PC-9 (cell line): ENCODE results near the gene SLC8A1.

ENCODE experiments used
- EZH2 ChIP-seq: fragments of 200-600 bp; sonication (generic); IDR thresholded peaks from 2 replicates; pipeline ENCODE4 v1.8.0; 2017; ENCODE audit warnings: antibody characterized with exemption, low read depth
- TF ChIP-seq, protein P1 (sequence below): fragments of 200-600 bp; sonication (generic); conservative IDR thresholded peaks from 2 replicates; pipeline ENCODE4 v1.6.1; 2017; ENCODE audit warnings: mixed run types, antibody characterized with exemption, mild to moderate bottlenecking, moderate library complexity

DNA sequence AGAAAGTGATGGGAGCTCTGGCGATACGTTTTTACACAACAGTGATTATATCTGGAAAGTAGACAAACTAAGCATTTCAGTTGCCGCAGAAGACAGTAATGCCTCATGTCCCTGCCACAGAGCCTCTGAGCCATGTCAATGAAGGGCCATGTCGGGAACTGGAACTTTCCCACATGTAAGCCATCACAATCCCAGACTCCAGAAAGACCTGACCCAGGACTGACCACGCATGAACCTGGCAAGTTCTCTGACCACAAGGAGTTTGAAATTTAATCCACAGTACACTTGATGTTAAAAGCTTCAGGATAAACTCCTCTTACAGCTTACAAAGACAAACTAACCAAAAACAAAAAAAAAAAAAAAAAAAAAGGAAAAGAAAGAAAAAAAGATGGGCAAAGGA, 267.3 kb downstream of the SLC8A1 start:
- TF ChIP-seq, protein P1, sequence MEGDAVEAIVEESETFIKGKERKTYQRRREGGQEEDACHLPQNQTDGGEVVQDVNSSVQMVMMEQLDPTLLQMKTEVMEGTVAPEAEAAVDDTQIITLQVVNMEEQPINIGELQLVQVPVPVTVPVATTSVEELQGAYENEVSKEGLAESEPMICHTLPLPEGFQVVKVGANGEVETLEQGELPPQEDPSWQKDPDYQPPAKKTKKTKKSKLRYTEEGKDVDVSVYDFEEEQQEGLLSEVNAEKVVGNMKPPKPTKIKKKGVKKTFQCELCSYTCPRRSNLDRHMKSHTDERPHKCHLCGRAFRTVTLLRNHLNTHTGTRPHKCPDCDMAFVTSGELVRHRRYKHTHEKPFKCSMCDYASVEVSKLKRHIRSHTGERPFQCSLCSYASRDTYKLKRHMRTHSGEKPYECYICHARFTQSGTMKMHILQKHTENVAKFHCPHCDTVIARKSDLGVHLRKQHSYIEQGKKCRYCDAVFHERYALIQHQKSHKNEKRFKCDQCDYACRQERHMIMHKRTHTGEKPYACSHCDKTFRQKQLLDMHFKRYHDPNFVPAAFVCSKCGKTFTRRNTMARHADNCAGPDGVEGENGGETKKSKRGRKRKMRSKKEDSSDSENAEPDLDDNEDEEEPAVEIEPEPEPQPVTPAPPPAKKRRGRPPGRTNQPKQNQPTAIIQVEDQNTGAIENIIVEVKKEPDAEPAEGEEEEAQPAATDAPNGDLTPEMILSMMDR: no peak
- no peak for TF ChIP-seq EZH2
